ENCODE data around the gene PLXDC1.

Gene PLXDC1

GRCh38 chr17:39080421-39081078 is 70.9 kb downstream of the PLXDC1 start:
- H3K9ac ChIP-seq (ENCODE audit: low read length), result no peak overlapping the region

GRCh38 chr17:39079836-39080235 is 71.6 kb downstream of the PLXDC1 start:
- Histone ChIP-seq H3K9ac (ENCODE audit: low read length) (no peak overlapping the region), H3K27me3 (ENCODE audit: low read depth, low read length) (peaks cover 11% of the 10 kb centered on the region), H3K4me1 (ENCODE audit: low read length) (peaks cover 5% of the 10 kb centered on the region; the same call in 1 of the 2 replicates), H3K9me3 (ENCODE audit: insufficient read depth, low read length) (no peaks in the 10 kb centered on the region), H4K20me1 (ENCODE audit: insufficient read depth, low read length) (no peaks in the 10 kb centered on the region), H3K79me2 (ENCODE audit: low read length) (no peaks in the 10 kb centered on the region), H3K4me2 (ENCODE audit: low read length) (no peak overlapping the region), H3K36me3 (replicated peaks; ENCODE audit: low read depth, low read length) (no peaks in the 10 kb centered on the region), H3K4me3 (ENCODE audit: low read length) (no peak overlapping the region), H3K27ac (ENCODE audit: low read length) (no peak overlapping the region), H2AFZ (ENCODE audit: low read depth, low read length) (no peak overlapping the region)
- TF ChIP-seq CTCF (IDR thresholded peaks at IDR 0.05; ENCODE audit: low read depth, low read length) (no peak), EZH2phosphoT487 (IDR thresholded peaks at IDR 0.05; ENCODE audit: low read depth) (no peak)

More at GRCh38 chr17:39080421-39081078, 70.9 kb downstream of the PLXDC1 start:
- Histone ChIP-seq H3K4me1 (ENCODE audit: low read length) (peaks cover 5% of the 10 kb centered on the region; the same call in 1 of the 2 replicates), H3K9me3 (ENCODE audit: insufficient read depth, low read length) (no peaks in the 10 kb centered on the region), H3K36me3 (replicated peaks; ENCODE audit: low read depth, low read length) (no peaks in the 10 kb centered on the region), H3K79me2 (ENCODE audit: low read length) (no peaks in the 10 kb centered on the region), H3K27ac (ENCODE audit: low read length) (no peak overlapping the region), H3K4me3 (ENCODE audit: low read length) (no peak overlapping the region), H4K20me1 (ENCODE audit: insufficient read depth, low read length) (no peaks in the 10 kb centered on the region), H2AFZ (ENCODE audit: low read depth, low read length) (no peak overlapping the region), H3K4me2 (ENCODE audit: low read length) (no peak overlapping the region), H3K27me3 (ENCODE audit: low read depth, low read length) (peaks cover 11% of the 10 kb centered on the region)
- TF ChIP-seq EZH2phosphoT487 (IDR thresholded peaks at IDR 0.05; ENCODE audit: low read depth), result no peak
- no peak for TF ChIP-seq CTCF (IDR thresholded peaks at IDR 0.05; ENCODE audit: low read depth, low read length)

GRCh38 chr17:39077866-39078265 is 73.6 kb downstream of the PLXDC1 start:
- Histone ChIP-seq H3K36me3 (replicated peaks; ENCODE audit: low read depth, low read length) (no peaks in the 10 kb centered on the region), H3K27me3 (ENCODE audit: low read depth, low read length) (0 out of 2 replicates have a peak, but pooled peaks cover under 1% of the 10 kb centered on the region), H3K4me2 (ENCODE audit: low read length) (no peak overlapping the region), H3K9me3 (ENCODE audit: insufficient read depth, low read length) (no peaks in the 10 kb centered on the region), H3K4me3 (ENCODE audit: low read length) (no peak overlapping the region), H3K4me1 (ENCODE audit: low read length) (peaks cover 5% of the 10 kb centered on the region; the same call in 1 of the 2 replicates), H3K79me2 (ENCODE audit: low read length) (no peaks in the 10 kb centered on the region), H3K9ac (ENCODE audit: low read length) (no peak overlapping the region), H3K27ac (ENCODE audit: low read length) (no peak overlapping the region), H4K20me1 (ENCODE audit: insufficient read depth, low read length) (no peaks in the 10 kb centered on the region), H2AFZ (ENCODE audit: low read depth, low read length) (no peak overlapping the region)
- TF ChIP-seq CTCF (IDR thresholded peaks at IDR 0.05; ENCODE audit: low read depth, low read length), result no peak

GRCh38 chr17:39077252-39077651 is 74.2 kb downstream of the PLXDC1 start:
- Histone ChIP-seq H3K4me3 (ENCODE audit: low read length) (no peak overlapping the region), H3K36me3 (replicated peaks; ENCODE audit: low read depth, low read length) (no peaks in the 10 kb centered on the region), H3K27me3 (ENCODE audit: low read depth, low read length) (no peaks in the 10 kb centered on the region), H3K9ac (ENCODE audit: low read length) (no peak overlapping the region), H3K79me2 (ENCODE audit: low read length) (no peaks in the 10 kb centered on the region), H4K20me1 (ENCODE audit: insufficient read depth, low read length) (no peaks in the 10 kb centered on the region), H3K4me1 (ENCODE audit: low read length) (peaks cover 5% of the 10 kb centered on the region; the same call in 1 of the 2 replicates), H3K9me3 (ENCODE audit: insufficient read depth, low read length) (no peaks in the 10 kb centered on the region), H3K4me2 (ENCODE audit: low read length) (no peak overlapping the region), H3K27ac (ENCODE audit: low read length) (no peak overlapping the region), H2AFZ (ENCODE audit: low read depth, low read length) (no peak overlapping the region)
- TF ChIP-seq CTCF (IDR thresholded peaks at IDR 0.05; ENCODE audit: low read depth, low read length) (no peak), EZH2phosphoT487 (IDR thresholded peaks at IDR 0.05; ENCODE audit: low read depth) (no peak)
